ENCODE data around the gene SORBS1.

SORBS1 gene

DNA sequence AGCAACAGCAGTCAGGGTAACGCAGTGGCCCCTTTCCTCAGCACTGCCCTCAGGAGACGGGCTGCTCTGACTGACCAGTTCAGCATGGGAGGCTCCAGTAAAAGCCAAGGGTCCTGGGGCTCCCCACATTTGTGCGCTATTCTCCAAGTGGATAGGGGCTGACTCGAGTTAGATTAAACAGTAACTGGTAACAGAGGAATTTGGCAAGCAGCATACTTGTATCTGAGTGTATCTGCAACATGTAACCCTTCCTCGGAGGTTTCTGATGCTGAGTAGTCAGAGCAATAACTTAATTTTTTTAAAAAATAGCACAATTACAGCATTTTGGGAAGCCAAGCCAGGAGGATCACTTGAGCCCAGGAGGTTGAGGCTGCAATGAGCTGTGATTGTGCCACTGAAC, 22.8 kb downstream of the SORBS1 start:
- DNase-seq: no peak

DNA sequence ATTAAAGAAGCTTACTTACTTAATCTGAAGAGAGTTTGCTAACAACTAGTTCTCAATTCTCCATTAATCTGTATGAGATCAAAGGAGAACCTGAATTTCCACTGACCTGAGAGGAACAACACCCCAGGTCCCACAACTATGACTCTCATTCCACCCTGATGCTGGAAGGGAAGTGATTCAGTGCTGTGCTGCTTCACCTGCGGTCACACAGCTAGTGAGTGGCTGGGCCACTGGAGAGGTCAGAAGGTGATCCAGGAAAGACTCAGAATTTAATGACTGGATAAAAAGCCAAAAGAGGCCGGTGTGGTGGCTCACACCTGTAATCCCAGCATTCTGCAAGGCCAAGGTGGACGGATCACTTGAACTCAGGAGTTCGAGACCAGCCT, 23.6 kb downstream of the SORBS1 start:
- DNase-seq: no peak

DNA sequence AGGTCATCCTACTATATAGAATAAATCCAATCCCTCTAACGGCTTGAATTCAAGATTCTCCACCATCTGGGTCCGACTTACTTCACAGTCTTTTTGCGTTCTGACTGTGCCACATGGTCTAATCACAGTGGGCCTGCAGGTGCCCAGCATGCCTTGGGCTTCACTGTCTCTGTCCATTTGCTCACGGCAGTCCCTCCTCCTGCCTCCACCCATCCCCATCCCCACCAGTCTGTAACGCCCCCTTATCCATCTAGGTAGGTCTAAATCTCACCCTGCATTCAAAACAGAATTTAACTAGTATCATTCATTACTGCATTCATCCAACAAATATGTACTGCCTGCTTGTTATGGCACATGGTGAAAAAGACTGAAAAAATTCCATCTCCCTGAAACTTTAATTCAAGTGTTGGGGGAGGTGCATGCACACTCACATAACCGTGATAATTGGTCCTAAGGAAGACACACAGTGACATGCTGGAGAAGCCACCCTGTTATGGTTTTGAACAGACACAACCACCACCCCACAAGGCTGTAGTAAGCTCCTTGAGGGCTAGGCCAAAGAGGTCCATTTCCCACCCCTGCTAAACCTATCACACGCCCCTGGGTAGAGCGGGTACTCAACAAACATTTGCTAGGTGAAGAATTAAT, 24.2 kb downstream of the SORBS1 start:
- no peak for DNase-seq

DNA sequence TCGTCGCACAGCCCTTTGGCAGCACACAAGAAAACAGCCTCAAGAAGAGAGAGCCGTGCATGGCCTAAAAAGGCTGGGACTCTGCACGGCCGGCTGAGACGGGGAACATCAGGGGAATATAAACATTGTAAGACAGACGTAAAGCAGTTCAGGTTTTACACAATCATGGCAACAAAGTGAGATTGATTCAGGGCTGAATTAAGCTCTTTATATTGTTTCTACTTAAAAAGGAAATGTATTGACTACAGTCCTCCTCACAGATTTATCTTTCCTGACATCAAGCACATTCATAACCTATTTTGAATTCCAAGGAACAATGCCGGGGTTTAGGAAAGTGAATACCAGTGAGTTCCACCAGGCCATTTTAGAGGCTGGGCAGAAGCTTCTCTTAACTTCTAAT, 25.2 kb downstream of the SORBS1 start:
- no peak for DNase-seq

DNA sequence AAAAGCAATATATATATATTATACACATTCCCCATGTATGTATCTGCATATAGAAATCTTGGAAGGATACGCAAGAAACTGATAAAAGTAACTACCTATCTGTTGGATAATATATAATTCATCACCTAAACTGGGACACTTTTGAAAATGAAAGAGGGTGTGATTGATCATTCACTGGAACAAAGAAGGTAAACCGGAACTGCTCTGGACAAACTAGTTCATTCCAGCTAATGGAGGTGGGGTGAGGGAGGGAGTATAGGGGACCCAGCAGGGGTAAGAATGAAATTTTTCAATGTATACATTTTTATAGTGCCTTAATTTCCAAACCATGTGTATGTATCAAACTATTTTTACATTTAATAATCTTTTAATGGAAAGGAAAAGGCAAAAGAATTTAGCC, 25.6 kb downstream of the SORBS1 start:
- no peak for DNase-seq

DNA sequence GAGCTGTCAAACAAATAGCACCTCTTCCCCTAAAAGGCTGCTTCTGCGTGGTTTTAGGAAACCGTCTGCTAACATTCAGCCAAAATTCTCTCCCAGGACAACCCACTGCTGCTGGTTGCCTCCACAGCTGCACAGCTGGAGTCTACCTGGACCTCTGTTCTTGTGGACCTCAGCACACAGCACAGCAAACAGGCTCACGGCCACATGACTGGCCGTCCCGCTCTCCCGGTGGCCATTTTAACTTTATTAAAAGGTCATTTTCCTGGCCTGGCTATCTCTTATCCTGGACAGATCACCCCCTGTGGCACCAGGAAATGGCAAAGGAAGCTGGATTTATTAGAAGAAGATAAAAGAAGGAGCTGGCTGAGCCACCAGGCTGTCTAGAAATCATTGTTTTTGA, 27.6 kb downstream of the SORBS1 start:
- DNase-seq: no peak

DNA sequence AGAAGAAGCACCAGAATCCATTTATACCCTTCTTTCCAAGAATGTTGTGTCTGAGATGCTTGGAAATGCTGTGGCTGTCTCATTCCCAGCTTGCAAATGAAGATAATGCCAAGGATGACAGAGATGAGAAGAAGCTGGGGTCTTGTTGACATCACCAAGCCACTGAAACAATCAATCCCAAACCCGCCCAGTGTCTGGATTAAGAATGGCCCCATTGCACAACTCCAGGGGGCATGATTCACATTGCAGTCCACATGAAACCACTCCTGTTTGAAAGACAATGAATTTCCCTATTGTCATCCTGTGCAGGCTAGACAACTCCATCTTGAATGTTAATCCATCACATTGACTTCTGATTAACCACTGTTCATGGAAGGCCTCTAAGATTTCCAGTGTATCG, 28.6 kb downstream of the SORBS1 start:
- DNase-seq: no peak

- DNase-seq: no peak
These were observed 29.2 kb downstream of the SORBS1 start for GRCh38 chr10:95531994-95532399.

DNA sequence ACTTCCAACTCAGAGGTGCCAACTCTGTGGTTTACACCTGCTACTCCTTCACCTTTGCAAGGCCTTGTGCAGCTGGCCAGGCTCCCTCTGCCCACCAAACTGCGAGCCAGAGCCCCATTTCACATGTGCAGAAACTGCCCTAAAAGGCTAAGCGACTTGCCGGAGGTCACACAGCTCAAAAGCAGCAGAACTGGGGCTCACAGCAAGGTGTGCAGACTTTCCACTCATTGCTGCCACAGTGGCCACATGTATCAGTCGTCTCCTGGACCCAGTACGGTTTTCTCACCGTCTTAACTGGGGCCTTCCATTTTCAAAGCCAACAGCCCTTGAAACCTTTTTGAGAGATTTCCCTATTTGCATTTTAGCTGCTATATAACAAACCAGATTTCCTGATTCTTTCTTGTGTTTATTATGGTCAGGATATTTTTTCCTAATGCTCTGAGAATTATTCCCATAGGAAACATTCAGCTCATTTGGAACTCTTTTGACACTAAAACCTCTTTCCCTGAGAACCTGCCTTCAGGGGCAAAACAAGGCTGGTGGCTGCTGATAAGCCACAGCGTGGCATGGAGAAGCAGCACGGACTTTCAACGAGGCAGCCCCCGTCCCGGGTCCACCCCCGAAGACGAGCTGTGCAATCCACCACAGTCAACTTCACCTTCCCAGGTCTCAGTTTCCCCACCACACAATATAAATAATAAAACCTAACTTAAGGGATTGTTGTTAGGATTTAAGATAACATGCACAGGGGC, 29.9 kb downstream of the SORBS1 start:
- no peak for DNase-seq

- no peak for DNase-seq
These were observed 30.6 kb downstream of the SORBS1 start for GRCh38 chr10:95530561-95530960.

DNA sequence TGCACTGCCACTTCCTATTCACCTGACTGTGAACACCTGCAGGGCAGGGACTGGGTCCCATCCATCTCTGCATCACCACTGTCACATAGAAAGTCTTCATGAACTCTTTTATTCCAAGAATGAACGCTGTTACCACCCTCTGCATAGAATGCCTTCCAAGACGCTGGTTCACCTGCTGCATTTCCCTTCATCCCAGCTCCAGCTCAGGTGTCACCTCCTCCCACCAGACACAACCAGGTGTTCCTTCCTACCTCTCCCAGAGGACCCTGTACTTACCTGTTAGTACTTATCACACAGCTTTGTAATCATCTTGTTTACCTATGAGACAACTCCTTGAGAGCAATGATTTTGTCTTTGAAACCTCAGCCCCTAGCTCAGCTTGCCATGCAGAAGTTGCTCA, 31.1 kb downstream of the SORBS1 start:
- peak; percentile 58 for DNase-seq

GRCh38 chr10:95526044-95526443, 35.1 kb downstream of the SORBS1 start:
- DNase-seq: no peak

DNA sequence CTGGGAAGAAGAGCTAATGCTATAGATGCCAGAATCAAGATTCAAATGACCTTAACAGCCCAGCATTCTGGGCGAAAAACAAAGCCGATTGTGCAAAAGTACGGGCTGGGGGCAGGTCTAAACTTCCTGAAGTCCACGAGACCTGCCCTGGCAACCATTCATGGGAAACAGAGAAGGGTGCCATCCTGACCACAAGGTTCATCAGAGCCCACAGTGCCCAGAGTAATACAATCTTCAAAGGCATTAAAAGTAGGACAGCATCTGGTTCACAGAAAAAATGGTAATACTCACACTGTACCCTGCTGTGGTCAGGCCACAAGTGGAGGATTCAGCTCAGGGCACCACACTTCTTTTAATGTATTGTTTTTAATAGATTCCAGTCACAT, 36.1 kb downstream of the SORBS1 start:
- DNase-seq: no peak

DNA sequence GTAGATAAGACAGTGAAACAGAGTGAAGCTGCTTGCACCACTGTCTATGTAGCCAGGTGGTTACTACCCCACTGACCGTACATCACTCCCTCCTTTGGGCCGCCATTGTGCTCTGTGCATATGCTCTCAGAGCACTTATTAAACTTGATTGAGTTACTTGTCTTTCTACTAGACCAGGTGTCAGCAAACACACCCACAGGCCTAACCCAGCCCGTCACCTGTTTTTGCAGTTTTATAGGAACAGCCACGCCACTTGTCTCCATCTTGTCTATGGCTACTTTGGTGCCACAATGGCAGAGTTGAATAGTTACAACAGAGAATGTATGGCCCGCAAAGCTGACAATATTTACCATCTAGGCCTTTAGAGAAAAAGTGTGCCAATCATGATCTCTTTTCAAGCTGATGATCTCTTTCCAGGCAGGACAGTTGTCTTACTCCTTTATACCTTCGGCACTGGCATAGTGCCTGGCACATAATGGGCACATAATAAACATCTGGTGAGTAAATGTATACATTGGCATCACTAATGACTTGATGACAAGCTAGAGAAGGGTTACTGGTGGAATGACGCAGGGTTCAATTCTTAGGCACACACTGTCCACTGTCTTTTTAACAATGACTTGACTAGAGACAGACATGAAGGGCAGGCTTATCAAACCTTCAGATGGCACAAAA, 36.7 kb downstream of the SORBS1 start:
- DNase-seq: no peak

GRCh38 chr10:95522117-95522516, 39.1 kb downstream of the SORBS1 start:
- no peak for DNase-seq

DNA sequence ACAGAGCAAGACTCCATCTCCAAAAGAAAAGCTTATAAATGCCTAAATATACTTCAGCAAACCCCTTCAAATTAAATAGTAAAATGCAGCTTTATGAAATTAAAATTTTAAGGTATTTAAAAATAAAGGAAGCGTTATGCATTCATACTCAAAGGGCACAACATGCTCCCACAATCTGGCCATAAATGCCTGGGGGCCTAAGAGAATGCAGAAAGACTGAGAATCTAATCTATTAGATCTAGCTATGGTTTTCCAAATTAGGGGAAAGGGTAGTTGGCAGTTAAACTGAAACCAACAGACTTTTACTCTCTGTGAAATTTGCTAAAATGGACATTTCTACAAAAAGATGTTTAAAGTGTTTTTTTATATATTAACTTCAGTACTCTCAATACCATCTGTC, 40.6 kb downstream of the SORBS1 start:
- no peak for DNase-seq

DNA sequence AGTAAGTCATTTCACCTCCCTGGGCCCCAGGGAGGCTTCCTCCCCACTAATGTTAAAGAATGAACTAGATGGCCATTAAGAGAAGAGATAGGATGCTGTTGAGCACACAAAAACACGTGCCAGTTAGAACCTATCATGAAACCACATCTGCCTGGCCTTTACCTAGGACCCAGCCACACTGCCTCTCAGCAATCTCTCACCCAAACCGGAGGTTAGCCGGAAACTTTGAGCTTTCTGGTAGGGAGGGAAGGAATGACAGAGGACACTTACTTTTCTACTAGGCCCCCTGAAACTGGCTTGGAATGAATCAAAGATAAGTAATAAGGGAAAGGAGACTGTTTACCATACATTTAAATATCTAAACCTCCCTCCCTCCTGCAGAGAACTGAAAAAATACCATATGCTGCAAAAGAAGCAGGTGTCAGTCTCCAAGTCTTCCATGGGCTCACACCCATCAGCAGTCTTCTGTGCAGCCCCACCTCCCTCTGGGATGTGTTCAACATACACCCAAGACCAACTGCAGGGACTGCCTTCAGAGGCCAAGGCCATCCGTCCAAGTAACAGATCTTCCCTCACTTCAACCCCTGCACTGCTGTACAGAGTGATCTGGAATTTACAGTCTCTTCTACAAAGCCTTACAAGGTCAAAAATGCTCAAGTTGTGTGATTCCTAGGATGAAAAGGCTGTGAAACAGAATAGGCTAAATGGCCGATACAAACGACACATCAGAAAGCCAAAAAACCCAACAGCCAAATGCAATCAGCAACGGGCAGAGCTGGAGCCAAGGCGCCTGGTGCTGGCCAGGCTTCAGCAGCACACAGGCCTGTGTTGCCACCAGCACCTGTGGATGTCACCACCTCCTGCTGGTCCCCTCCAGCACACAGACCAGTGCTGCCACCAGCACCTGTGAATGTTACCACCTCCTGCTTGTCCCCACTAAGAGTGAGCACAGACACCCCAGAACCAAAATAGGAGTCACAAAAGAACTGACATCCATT, 42.4 kb downstream of the SORBS1 start:
- no peak for DNase-seq

DNA sequence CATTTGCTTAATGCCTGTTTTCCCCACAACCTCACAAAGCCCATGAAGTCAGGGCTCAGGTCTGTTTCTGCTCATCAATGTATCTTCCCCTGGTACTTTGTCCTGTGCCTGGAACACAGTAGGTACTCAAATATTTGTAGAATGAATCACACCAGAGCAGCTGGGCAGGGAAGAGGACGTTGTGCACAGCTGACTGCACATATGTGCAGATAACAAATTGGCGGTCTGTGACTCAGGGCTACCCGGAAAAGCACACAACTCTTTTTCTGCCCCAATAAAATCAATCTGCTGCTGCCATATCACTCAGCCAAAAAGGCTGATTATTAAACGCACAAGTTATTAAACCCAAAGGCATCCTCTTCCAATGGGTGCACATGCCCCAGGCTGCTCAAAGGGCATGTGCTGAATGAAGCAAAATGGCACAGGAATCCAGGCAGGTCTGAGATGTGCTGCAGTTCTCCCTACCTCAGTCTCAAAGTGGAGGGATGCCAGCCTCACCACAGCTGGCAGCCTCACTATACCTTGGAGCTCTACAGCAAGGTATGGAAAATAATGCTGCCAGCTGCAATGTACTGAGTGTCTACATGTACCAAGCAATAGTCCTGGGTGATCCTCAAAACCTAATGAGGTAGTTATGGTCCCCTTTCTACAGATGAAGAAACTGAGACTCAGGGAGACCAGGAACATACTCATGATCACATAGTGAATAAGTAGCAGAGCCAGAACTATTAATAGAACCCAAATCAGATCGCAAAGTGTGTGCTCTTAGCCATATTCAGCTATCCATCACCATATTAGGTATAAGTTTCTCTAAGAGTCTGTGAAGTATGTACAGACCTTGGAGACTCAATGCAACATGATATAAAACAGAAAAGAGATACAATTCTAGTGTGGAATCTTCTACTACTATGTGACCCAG, 43.4 kb downstream of the SORBS1 start:
- peak; percentile 89 for DNase-seq

DNA sequence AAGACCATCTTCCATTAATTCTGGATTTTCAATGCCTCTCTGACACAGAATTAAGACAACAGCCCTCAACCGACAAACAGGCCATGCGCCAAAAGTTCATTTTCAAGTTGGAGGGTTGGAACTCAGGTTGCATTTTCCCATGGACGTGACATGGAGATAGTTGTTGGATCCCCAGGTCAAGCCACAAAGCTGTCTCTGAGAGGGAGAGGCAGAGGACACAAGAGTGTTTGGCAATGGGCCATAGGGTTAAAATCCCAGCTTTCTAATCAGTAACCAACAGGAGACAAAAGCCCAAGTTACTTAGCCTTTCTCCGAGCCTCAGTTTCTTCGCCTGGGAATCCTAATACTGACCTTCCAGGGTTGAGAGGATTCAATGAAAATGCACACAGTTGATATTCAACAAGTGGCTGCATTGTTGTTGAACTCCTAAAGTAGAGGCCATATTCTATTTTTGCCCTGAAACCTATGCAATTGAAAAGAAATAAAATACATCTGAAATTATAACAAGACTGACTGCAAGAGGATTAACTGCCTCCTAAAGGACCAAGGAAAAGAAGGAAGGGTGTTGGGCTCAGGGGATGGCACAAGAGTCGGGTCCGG, 44.3 kb downstream of the SORBS1 start:
- DNase-seq: no peak

- peak; percentile 78 for DNase-seq
These were observed 47.2 kb downstream of the SORBS1 start for GRCh38 chr10:95513941-95514392.

DNA sequence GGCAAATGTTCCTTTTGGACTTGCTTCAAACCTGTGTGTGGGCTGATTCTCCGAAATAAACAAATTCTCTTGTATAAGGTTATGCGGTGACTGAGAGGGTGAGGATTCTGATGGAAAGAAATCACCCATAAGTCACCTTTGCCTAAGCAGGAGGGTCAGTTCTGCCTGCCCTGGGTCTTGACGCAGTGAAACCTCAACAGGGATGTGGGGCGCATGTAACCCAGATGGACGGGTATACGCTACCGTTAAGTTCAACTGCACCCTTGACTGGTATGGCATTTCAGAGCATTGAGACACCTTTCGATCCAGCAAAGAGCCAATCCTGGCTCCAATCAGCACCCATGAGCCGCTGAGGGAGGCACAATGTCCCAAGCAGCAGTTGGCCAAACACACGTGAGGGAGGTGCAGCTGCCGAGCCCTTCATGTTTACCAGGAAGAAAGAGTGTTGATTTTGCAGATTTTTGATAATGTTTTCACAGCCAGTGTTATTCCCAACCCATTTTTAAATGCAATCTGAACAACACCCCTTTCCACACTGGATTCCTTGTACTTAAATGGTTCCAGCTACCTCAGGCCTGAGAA, 48.1 kb downstream of the SORBS1 start:
- DNase-seq: peak; percentile 75
